Neural cell (in vitro differentiated cells): Measurements from ENCODE around the gene DR1. TPM values are rescaled to one million over a fixed set of nuclear protein-coding genes. Genes with fewer than 3 reads are reported as not detected.

Source experiments
- H2AFZ ChIP-seq: fragments of 200-600, 300-800 bp; sonication (generic), shearing (Covaris generic); 2 replicates; pipeline ENCODE4 v1.6.0; 2014; ENCODE audit warnings: low read depth, mild to moderate bottlenecking, antibody characterized with exemption, low read length, moderate library complexity
- H3F3A ChIP-seq: fragments of 200-600 bp; shearing (Covaris generic); 2 replicates; pipeline ENCODE4 v1.6.1; 2016; ENCODE audit warnings: mild to moderate bottlenecking, moderate library complexity, mixed read lengths, antibody characterized with exemption, low read length; ENCODE audit not compliant: insufficient read depth, poor library complexity, severe bottlenecking
- H3K27ac ChIP-seq: fragments of 200-600, 300-800 bp; sonication (generic), shearing (Covaris generic); 2 replicates; pipeline ENCODE4 v1.5.1; 2014; ENCODE audit warnings: mild to moderate bottlenecking, low read length, moderate library complexity
- H3K27me3 ChIP-seq: fragments of 300-800, 200-600 bp; sonication (generic), shearing (Covaris generic); 2 replicates; pipeline ENCODE4 v1.6.0; 2014; ENCODE audit warnings: mild to moderate bottlenecking, low read depth, low read length, moderate library complexity; ENCODE audit not compliant: insufficient read depth
- H3K36me3 ChIP-seq: fragments of 300-800, 200-600 bp; sonication (generic), shearing (Covaris generic); 2 replicates; pipeline ENCODE4 v1.5.1; 2014; ENCODE audit warnings: mild to moderate bottlenecking, antibody characterized with exemption, low read length, moderate library complexity; ENCODE audit not compliant: insufficient read depth
- H3K4me2 ChIP-seq: fragments of 300-800, 200-600 bp; sonication (generic), shearing (Covaris generic); 2 replicates; pipeline ENCODE4 v1.6.0; 2014; ENCODE audit warnings: mild to moderate bottlenecking, low read length
- H3K4me3 ChIP-seq: fragments of 300-800, 200-600 bp; sonication (generic), shearing (Covaris generic); 2 replicates; pipeline ENCODE4 v1.5.1; 2014; ENCODE audit warnings: mild to moderate bottlenecking, low read length, moderate library complexity
- H3K79me2 ChIP-seq: fragments of 200-600 bp; shearing (Covaris generic); replicated peaks from 2 replicates; pipeline ENCODE4 v1.6.0; 2014; ENCODE audit warnings: mild to moderate bottlenecking, low read length, moderate library complexity; ENCODE audit not compliant: insufficient read depth
- H3K9ac ChIP-seq: fragments of 300-800, 200-600 bp; sonication (generic), shearing (Covaris generic); 2 replicates; pipeline ENCODE4 v1.6.1; 2016; ENCODE audit warnings: mild to moderate bottlenecking, low read length, mixed read lengths
- H3K9me2 ChIP-seq: fragments of 200-600 bp; shearing (Covaris generic); 2 replicates; pipeline ENCODE4 v1.6.1; 2016; ENCODE audit warnings: mild to moderate bottlenecking, low read length, mixed read lengths; ENCODE audit not compliant: insufficient read depth
- H3K9me3 ChIP-seq: fragments of 200-600, 300-800 bp; sonication (generic), shearing (Covaris generic); 2 replicates; pipeline ENCODE4 v1.6.1; 2016; ENCODE audit warnings: mild to moderate bottlenecking, mixed run types, low read length, moderate library complexity, mixed read lengths
- H4K20me1 ChIP-seq: fragments of 200-600 bp; shearing (Covaris generic); 2 replicates; pipeline ENCODE4 v1.6.1; 2016; ENCODE audit warnings: mild to moderate bottlenecking, mixed run types; ENCODE audit not compliant: insufficient read depth
- EP300 ChIP-seq: fragments of 450-650 bp; conservative IDR thresholded peaks from 2 replicates; pipeline ENCODE4 v1.6.1; 2014; ENCODE audit warnings: antibody characterized with exemption, mild to moderate bottlenecking, moderate library complexity; ENCODE audit not compliant: poor library complexity, severe bottlenecking
- EZH2 ChIP-seq: fragments of 200-600, 300-800 bp; shearing (Covaris generic), sonication (generic); IDR thresholded peaks from 2 replicates; pipeline ENCODE4 v1.6.1; 2014; ENCODE audit warnings: antibody characterized with exemption, low read length, borderline replicate concordance, mild to moderate bottlenecking; ENCODE audit not compliant: insufficient read depth, poor library complexity, severe bottlenecking
- MXI1 ChIP-seq: fragments of 450-650 bp; conservative IDR thresholded peaks from 2 replicates; pipeline ENCODE4 v1.6.1; 2014; ENCODE audit warnings: antibody characterized with exemption, mild to moderate bottlenecking; ENCODE audit not compliant: poor library complexity, severe bottlenecking
- POLR2AphosphoS5 ChIP-seq: IDR thresholded peaks from 2 replicates; pipeline ENCODE4 v1.6.1; 2012
- RAD21 ChIP-seq: fragments of 450-650 bp; conservative IDR thresholded peaks from 2 replicates; pipeline ENCODE4 v1.6.1; 2014; ENCODE audit warnings: antibody characterized with exemption, mild to moderate bottlenecking, moderate library complexity
- SMC3 ChIP-seq: fragments of 450-650 bp; conservative IDR thresholded peaks from 2 replicates; pipeline ENCODE4 v1.6.1; 2014; ENCODE audit warnings: antibody characterized with exemption, mild to moderate bottlenecking, moderate library complexity; ENCODE audit not compliant: poor library complexity
- TAF1 ChIP-seq: IDR thresholded peaks from 2 replicates; pipeline ENCODE4 v1.6.1; 2012; ENCODE audit warnings: low read depth
- polyA plus RNA-seq: library from polyadenylated mRNA; depleted of rRNA; stranded (reverse); fragments of >200 nt; gene quantifications from 2 replicates; pipeline ENCODE4 v1.2.3, GENCODE V29; 2014
- TF ChIP-seq, protein P1 (sequence below): IDR thresholded peaks from 2 replicates; pipeline ENCODE4 v1.6.1; 2012; ENCODE audit warnings: borderline replicate concordance
- TF ChIP-seq, protein P2 (sequence below): fragments of 450-650 bp; IDR thresholded peaks from 2 replicates; pipeline ENCODE4 v1.5.1; 2014; ENCODE audit warnings: antibody characterized with exemption, mild to moderate bottlenecking, moderate library complexity; ENCODE audit not compliant: poor library complexity, severe bottlenecking

DR1 gene
- polyA plus RNA-seq, 1 donor from 2014 or later: 57.2 TPM

DNA sequence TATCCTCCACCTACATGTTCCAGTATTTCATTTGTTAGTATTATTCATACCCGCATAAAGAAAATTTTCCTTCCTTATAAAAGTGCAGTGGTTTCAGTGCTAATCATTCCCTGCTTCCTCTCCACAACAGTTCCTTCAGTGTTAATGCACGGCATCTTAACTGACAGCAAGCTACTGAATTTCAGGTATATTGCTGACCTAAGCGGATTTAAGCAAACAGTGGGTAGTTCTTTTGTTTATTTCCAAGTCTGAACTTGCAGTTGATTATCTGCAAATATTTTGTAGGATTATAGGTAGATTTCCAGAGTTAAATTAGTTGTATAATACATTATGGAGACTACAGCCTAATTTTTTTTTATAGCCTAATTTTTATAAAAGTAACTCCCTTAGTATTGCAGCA lies 15.1 kb upstream of the DR1 start:
- Histone ChIP-seq H3K4me2 (no peak overlapping the region), H3K36me3 (no peaks in the 10 kb centered on the region), H4K20me1 (no peaks in the 10 kb centered on the region), H3K9ac (no peak overlapping the region), H3K4me3 (no peak overlapping the region), H3K27me3 (no peaks in the 10 kb centered on the region), H3F3A (no peaks in the 10 kb centered on the region), H3K9me2 (no peaks in the 10 kb centered on the region), H3K9me3 (no peaks in the 10 kb centered on the region), H3K79me2 (no peaks in the 10 kb centered on the region), H2AFZ (no peak overlapping the region), H3K27ac (no peak overlapping the region)
- no peak for TF ChIP-seq MXI1
- no peak for TF ChIP-seq EP300
- TF ChIP-seq TAF1: no peak
- no peak for TF ChIP-seq SMC3
- TF ChIP-seq, protein P1, sequence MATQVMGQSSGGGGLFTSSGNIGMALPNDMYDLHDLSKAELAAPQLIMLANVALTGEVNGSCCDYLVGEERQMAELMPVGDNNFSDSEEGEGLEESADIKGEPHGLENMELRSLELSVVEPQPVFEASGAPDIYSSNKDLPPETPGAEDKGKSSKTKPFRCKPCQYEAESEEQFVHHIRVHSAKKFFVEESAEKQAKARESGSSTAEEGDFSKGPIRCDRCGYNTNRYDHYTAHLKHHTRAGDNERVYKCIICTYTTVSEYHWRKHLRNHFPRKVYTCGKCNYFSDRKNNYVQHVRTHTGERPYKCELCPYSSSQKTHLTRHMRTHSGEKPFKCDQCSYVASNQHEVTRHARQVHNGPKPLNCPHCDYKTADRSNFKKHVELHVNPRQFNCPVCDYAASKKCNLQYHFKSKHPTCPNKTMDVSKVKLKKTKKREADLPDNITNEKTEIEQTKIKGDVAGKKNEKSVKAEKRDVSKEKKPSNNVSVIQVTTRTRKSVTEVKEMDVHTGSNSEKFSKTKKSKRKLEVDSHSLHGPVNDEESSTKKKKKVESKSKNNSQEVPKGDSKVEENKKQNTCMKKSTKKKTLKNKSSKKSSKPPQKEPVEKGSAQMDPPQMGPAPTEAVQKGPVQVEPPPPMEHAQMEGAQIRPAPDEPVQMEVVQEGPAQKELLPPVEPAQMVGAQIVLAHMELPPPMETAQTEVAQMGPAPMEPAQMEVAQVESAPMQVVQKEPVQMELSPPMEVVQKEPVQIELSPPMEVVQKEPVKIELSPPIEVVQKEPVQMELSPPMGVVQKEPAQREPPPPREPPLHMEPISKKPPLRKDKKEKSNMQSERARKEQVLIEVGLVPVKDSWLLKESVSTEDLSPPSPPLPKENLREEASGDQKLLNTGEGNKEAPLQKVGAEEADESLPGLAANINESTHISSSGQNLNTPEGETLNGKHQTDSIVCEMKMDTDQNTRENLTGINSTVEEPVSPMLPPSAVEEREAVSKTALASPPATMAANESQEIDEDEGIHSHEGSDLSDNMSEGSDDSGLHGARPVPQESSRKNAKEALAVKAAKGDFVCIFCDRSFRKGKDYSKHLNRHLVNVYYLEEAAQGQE: no peak
- TF ChIP-seq RAD21: no peak
- no peak for TF ChIP-seq POLR2AphosphoS5
- TF ChIP-seq, protein P2, sequence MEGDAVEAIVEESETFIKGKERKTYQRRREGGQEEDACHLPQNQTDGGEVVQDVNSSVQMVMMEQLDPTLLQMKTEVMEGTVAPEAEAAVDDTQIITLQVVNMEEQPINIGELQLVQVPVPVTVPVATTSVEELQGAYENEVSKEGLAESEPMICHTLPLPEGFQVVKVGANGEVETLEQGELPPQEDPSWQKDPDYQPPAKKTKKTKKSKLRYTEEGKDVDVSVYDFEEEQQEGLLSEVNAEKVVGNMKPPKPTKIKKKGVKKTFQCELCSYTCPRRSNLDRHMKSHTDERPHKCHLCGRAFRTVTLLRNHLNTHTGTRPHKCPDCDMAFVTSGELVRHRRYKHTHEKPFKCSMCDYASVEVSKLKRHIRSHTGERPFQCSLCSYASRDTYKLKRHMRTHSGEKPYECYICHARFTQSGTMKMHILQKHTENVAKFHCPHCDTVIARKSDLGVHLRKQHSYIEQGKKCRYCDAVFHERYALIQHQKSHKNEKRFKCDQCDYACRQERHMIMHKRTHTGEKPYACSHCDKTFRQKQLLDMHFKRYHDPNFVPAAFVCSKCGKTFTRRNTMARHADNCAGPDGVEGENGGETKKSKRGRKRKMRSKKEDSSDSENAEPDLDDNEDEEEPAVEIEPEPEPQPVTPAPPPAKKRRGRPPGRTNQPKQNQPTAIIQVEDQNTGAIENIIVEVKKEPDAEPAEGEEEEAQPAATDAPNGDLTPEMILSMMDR: no peak
- no peak for TF ChIP-seq EZH2

DNA sequence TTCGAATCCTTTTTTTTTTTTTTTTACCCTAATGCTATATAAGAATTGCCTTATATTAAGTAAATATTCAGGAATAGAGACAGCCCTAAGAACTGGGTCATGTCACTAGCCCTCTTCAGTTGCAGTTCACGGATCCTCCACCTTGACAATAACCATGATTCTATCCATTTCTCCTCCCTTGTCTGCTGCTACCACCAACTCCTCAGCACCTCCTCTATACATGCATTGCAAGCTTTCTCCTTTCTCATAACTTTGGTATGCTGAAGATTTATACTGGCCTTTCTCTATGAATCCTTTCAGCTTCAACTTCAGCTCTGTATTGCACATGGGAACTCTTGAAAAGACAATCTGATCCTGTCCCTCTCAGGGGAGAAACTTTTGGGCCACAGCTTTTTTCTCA lies 14.3 kb upstream of the DR1 start:
- no peaks in the 10 kb centered on the region for H3K79me2 ChIP-seq
- H3K27me3 ChIP-seq: no peaks in the 10 kb centered on the region
- no peaks in the 10 kb centered on the region for H3K9me3 ChIP-seq
- H3K27ac ChIP-seq: no peak overlapping the region
- no peak for TF ChIP-seq MXI1
- no peak for TF ChIP-seq TAF1
- TF ChIP-seq SMC3: no peak
- TF ChIP-seq, protein P1: no peak
- TF ChIP-seq, protein P2: no peak
- no peak for TF ChIP-seq EP300
- no peak for TF ChIP-seq EZH2
- no peak for TF ChIP-seq POLR2AphosphoS5
- TF ChIP-seq RAD21: no peak
- no peak overlapping the region for H3K4me2 ChIP-seq
- no peaks in the 10 kb centered on the region for H3K36me3 ChIP-seq
- H3K4me3 ChIP-seq: no peak overlapping the region
- H3F3A ChIP-seq: no peaks in the 10 kb centered on the region
- H3K9me2 ChIP-seq: no peaks in the 10 kb centered on the region
- no peak overlapping the region for H2AFZ ChIP-seq
- H3K9ac ChIP-seq: no peak overlapping the region
- H4K20me1 ChIP-seq: no peaks in the 10 kb centered on the region
